Skeletal muscle tissue (tissue), 4 donors: ENCODE results near the gene PACRG. TPM values are rescaled to one million over a fixed set of nuclear protein-coding genes. Genes with fewer than 3 reads are reported as not detected.

Source experiments
- H3K27ac ChIP-seq: one replicate; pipeline ENCODE4 v1.7.0; 2013; ENCODE audit warnings: mild to moderate bottlenecking, low read depth, low read length, inconsistent platforms
- H3K27me3 ChIP-seq, 3 donors: one replicate each; pipeline ENCODE4 v1.7.0; 2013; ENCODE audit warnings: low read length in 3 of 3; ENCODE audit not compliant: control insufficient read depth in 3 of 3, insufficient read depth in 3 of 3
- H3K36me3 ChIP-seq, 3 donors: one replicate each; pipeline ENCODE4 v1.7.0; 2013; ENCODE audit warnings: low read length in 3 of 3; ENCODE audit not compliant: control insufficient read depth in 3 of 3, insufficient read depth in 3 of 3
- H3K4me1 ChIP-seq, 3 donors: one replicate each; pipeline ENCODE4 v1.7.0; 2013; ENCODE audit warnings: low read length in 3 of 3, mild to moderate bottlenecking in 3 of 3; ENCODE audit not compliant: control insufficient read depth in 3 of 3, insufficient read depth in 3 of 3
- H3K4me3 ChIP-seq, 3 donors: one replicate each; pipeline ENCODE4 v1.7.0; 2013; ENCODE audit warnings: low read length in 3 of 3
- H3K9ac ChIP-seq, 3 donors: one replicate each; pipeline ENCODE4 v1.7.0; 2013; ENCODE audit warnings: low read length in 3 of 3, mild to moderate bottlenecking in 3 of 3, moderate library complexity in 2 of 3, low read depth in 1 of 3
- H3K9me3 ChIP-seq, 3 donors: one replicate each; pipeline ENCODE4 v1.7.0; 2013; ENCODE audit warnings: low read length in 3 of 3; ENCODE audit not compliant: control insufficient read depth in 3 of 3
- total RNA-seq: library from RNA; depleted of rRNA; stranded (reverse); fragments of >200 nt; gene quantifications from one replicate; pipeline ENCODE4 v1.2.3, GENCODE V29; 2014
- donor health status: Osteomylitis.

Gene PACRG
- total RNA-seq, 1 donor from 2014 or later, result 1.0 TPM

- no peaks in the 10 kb centered on the region for H3K27me3 ChIP-seq
- peaks cover 0 to 3% (median 0%) of the 10 kb centered on the region in 3 donors for H3K9me3 ChIP-seq
- H3K27ac ChIP-seq, result no peak overlapping the region
- no peaks in the 10 kb centered on the region for H3K36me3 ChIP-seq
- H3K9ac ChIP-seq, result no peak overlapping the region
- no peaks in the 10 kb centered on the region for H3K4me1 ChIP-seq
- H3K4me3 ChIP-seq, result no peak overlapping the region
Measured at GRCh38 chr6:163137398-163137881, 409.7 kb downstream of the PACRG start.

GRCh38 chr6:163146036-163146435 lies 418.3 kb downstream of the PACRG start:
- Histone ChIP-seq H3K36me3 (no peaks in the 10 kb centered on the region), H3K4me3 (no peak overlapping the region), H3K27ac (no peak overlapping the region), H3K4me1 (no peaks in the 10 kb centered on the region), H3K27me3 (no peaks in the 10 kb centered on the region), H3K9me3 (no peaks in the 10 kb centered on the region), H3K9ac (no peak overlapping the region)

- H3K9ac ChIP-seq, result no peak overlapping the region
- no peaks in the 10 kb centered on the region for H3K9me3 ChIP-seq
- no peaks in the 10 kb centered on the region for H3K27me3 ChIP-seq
- H3K27ac ChIP-seq, result no peak overlapping the region
- H3K36me3 ChIP-seq, result no peaks in the 10 kb centered on the region
- no peaks in the 10 kb centered on the region for H3K4me1 ChIP-seq
- H3K4me3 ChIP-seq, result no peak overlapping the region
Measured at GRCh38 chr6:163147994-163148393, 420.2 kb downstream of the PACRG start.

GRCh38 chr6:163148451-163149278 lies 420.9 kb downstream of the PACRG start:
- Histone ChIP-seq H3K27ac (no peak overlapping the region), H3K9ac (no peak overlapping the region)

GRCh38 chr6:163149279-163149848 lies 421.6 kb downstream of the PACRG start:
- no peak overlapping the region for H3K9ac ChIP-seq

More at GRCh38 chr6:163148451-163149278, 420.9 kb downstream of the PACRG start:
- H3K27me3 ChIP-seq, result no peaks in the 10 kb centered on the region
- no peaks in the 10 kb centered on the region for H3K4me1 ChIP-seq
- no peak overlapping the region for H3K4me3 ChIP-seq
- H3K9me3 ChIP-seq, result no peaks in the 10 kb centered on the region
- no peaks in the 10 kb centered on the region for H3K36me3 ChIP-seq

GRCh38 chr6:163151212-163151611 lies 423.4 kb downstream of the PACRG start:
- Histone ChIP-seq H3K36me3 (no peaks in the 10 kb centered on the region), H3K4me1 (no peaks in the 10 kb centered on the region), H3K27me3 (no peaks in the 10 kb centered on the region), H3K4me3 (no peak overlapping the region), H3K9me3 (no peaks in the 10 kb centered on the region), H3K9ac (no peak overlapping the region), H3K27ac (no peak overlapping the region)

More at GRCh38 chr6:163149279-163149848, 421.6 kb downstream of the PACRG start:
- H3K27me3 ChIP-seq, result no peaks in the 10 kb centered on the region
- H3K9me3 ChIP-seq, result no peaks in the 10 kb centered on the region
- no peak overlapping the region for H3K27ac ChIP-seq
- H3K4me1 ChIP-seq, result no peaks in the 10 kb centered on the region
- no peaks in the 10 kb centered on the region for H3K36me3 ChIP-seq
- no peak overlapping the region for H3K4me3 ChIP-seq

GRCh38 chr6:163152701-163153100 lies 424.9 kb downstream of the PACRG start:
- no peaks in the 10 kb centered on the region for H3K9me3 ChIP-seq
- no peaks in the 10 kb centered on the region for H3K27me3 ChIP-seq
- H3K4me3 ChIP-seq, result no peak overlapping the region
- no peak overlapping the region for H3K27ac ChIP-seq
- H3K9ac ChIP-seq, result no peak overlapping the region
- H3K4me1 ChIP-seq, result no peaks in the 10 kb centered on the region
- no peaks in the 10 kb centered on the region for H3K36me3 ChIP-seq

GRCh38 chr6:163159110-163159509 lies 431.3 kb downstream of the PACRG start:
- Histone ChIP-seq H3K27ac (no peak overlapping the region), H3K4me3 (no peak overlapping the region), H3K9ac (no peak overlapping the region), H3K9me3 (no peaks in the 10 kb centered on the region), H3K4me1 (no peaks in the 10 kb centered on the region), H3K36me3 (no peaks in the 10 kb centered on the region), H3K27me3 (no peaks in the 10 kb centered on the region)

GRCh38 chr6:163159689-163160088 lies 431.9 kb downstream of the PACRG start:
- no peak overlapping the region for H3K27ac ChIP-seq
- H3K9ac ChIP-seq, result no peak overlapping the region
- H3K27me3 ChIP-seq, result no peaks in the 10 kb centered on the region
- no peaks in the 10 kb centered on the region for H3K36me3 ChIP-seq
- no peak overlapping the region for H3K4me3 ChIP-seq
- H3K9me3 ChIP-seq, result no peaks in the 10 kb centered on the region
- no peaks in the 10 kb centered on the region for H3K4me1 ChIP-seq
